HG03354 (cell line): ENCODE measurements around the gene PDZRN4.
"Not testable (repeated sequence)": the region's sequence is repeated elsewhere in the genome, so short reads cannot be mapped to it uniquely, and the experiment has no call there.

ENCODE experiments used
- ATAC-seq: cut with Tn5 transposase; IDR thresholded peaks from one replicate; pipeline ENCODE4 v1.9.1; 2021; ENCODE audit warnings: mild to moderate bottlenecking; ENCODE audit not compliant: unreplicated experiment, poor library complexity, severe bottlenecking

The PDZRN4 gene

GRCh38 chr12:41188058-41188840 lies at the start of gene PDZRN4:
Gene PDZRN4, plus strand, starts transcription at chr12:41188320.
- ATAC-seq: no peak

- no peak for ATAC-seq
Observed at GRCh38 chr12:41140117-41140516, 48.0 kb upstream of the PDZRN4 start.

DNA sequence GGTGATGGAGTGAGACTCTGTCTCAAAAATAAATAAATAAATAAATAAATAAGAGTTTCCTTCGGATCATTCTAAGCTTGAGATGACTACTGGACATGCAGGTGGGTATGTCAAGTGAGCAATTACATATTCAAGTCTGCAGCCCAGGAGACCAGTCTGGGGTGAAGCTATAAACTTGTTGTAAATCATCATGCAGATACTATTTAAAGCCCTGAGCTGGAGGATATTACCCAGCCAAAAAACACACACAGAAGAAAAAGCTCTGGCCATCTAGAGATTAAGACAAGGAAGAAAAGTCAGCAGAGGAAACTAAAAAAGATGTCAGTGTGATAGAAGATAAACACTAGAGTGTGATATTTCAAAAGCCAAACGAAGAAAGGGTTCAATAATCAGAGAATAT lies 47.0 kb upstream of the PDZRN4 start:
- ATAC-seq: no peak

DNA sequence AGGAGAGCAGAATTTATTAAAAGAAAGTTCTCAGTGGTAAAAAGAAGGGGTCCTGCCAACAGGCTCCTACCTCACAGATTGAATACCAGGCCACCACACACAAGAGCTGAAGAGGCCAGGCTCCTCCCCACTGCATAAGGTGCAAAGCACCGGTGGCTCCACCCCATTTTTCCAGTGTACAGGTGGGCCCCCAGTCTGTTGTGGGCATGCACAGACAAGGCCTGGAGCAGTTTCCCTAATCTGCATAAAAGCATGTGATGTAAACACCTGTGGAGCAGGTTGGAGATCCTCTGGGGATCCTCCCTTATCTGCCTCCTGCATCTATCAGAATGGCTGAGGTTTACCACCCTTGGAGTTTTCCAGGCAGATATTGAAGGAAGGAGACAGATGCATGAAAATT lies 45.7 kb upstream of the PDZRN4 start:
- no peak for ATAC-seq

DNA sequence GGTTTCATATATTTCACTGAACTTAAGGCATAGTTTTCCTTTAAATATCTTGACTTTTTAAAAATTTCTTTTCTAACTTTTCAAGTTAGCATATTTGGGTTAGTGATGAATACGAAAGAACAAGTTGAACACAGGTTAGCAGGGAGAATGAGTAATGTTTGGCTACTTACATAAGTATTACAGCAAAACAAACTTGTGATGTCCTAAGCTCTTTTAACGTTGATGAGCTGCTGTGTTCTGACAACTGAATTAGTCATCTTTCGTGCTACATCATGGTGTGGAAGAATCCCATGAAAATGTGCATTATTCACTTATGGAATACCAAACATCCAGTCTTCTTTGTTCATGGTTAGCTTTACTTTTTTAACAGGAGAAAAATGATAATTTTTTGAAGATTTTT lies 36.3 kb upstream of the PDZRN4 start:
- ATAC-seq: no peak

GRCh38 chr12:41162461-41162860 lies 25.7 kb upstream of the PDZRN4 start:
- no peak for ATAC-seq

DNA sequence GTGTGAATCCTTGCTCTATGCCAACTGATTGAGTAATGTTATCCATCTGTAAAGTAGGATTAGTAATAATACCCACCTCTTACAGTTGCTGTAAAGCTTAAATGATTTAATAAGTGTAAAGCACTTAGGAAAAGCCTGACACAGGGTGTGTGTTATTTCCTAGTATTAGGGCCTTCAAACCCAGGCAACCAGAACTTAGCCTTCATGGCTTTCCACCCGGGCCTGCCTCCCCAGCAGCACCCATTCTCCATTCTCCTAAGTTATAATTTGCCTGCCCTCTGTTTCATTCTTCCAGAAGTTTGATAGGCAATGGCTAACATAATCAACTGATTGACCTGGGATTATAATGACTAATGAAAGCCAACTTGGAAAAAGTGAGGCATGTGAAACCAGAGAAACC lies 20.4 kb upstream of the PDZRN4 start:
- ATAC-seq: no peak

GRCh38 chr12:41174602-41175001 lies 13.5 kb upstream of the PDZRN4 start:
- ATAC-seq: no peak

- ATAC-seq: not testable (repeated sequence)
Observed at GRCh38 chr12:41179507-41179906, 8.6 kb upstream of the PDZRN4 start.

- ATAC-seq: no peak
Observed at GRCh38 chr12:41184864-41185263, 3.3 kb upstream of the PDZRN4 start.

DNA sequence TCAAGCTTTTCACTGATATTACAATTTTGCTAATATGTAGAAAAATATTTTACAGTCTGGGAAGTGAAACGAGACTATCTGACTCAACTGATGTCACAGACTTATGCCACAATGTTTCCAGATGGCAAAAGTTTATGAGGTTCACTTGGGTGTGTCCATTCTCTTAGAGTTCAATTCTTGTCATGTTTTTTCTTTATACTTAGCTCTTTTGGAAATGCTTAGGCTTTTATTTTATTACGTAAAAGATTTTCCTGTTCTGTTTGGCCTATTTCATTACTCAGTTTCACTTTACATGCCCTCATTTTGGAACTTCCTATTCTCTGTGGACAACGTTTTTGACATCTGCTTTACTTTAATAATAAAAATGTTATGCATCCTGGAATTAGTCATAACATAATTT lies 2.1 kb upstream of the PDZRN4 start:
- ATAC-seq: no peak

- ATAC-seq: no peak
Observed at GRCh38 chr12:41188841-41189394, 798 bp downstream of the PDZRN4 start.

DNA sequence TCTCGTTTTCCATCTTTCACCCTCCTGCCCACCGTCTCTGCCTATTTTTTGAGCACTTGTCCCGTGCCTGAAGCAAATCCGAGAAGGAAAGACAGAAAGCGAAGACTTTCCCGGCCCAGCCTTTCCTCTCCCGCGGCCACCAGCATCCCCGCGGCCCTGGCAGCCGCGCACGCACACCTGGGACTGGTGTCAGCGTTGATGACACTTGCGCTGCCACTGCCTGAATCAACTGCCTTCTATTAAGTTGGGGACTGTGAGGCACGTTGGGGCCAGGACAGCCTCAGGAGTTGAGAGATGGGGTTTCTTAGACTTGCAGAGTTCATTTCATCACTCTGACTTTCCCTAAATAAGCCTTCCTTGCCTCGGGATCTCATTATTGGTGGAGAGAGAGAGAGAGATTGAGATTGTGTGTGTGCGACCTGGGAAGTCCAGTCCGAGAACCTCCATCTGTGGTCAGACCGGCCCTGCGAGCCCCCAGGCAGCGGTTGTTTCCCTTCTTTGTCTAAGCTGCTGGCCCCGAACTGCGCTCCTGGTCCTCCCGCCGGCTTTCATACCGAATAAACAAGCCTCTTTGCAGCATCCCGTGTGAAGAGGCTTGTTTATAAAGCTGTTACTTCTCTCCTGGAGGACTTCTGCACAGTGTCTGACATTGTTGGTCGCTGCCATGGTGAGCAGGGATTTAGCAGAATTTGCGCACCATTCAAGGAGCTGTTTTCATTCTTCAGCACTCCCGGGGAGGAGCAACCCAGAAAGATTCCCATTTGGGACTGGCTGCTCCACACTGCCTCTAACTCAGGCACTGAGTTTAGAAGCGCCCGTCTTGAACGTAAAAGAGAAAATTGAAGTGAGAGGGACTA lies 1.5 kb downstream of the PDZRN4 start:
- no peak for ATAC-seq

DNA sequence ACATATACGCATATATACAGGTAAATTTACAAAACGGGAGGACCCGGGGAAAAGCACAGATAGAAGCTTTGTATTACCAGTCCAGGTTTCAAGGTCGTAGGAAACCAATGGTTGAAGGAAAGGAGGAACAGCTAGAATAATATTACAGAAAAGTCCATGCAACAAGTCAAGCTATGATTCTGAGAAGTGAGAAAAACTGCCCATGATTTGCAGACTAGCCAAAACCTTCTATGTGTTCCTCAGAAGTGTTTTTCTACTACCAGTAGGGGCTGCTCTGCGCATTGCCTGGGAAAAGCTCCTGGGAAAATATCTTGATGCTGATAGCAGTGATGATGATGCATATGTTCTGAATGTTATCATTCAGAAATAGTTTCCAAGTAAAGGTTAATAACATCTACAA lies 2.2 kb downstream of the PDZRN4 start:
- ATAC-seq: no peak

- ATAC-seq: not testable (repeated sequence)
Observed at GRCh38 chr12:41191549-41191948, 3.4 kb downstream of the PDZRN4 start.

DNA sequence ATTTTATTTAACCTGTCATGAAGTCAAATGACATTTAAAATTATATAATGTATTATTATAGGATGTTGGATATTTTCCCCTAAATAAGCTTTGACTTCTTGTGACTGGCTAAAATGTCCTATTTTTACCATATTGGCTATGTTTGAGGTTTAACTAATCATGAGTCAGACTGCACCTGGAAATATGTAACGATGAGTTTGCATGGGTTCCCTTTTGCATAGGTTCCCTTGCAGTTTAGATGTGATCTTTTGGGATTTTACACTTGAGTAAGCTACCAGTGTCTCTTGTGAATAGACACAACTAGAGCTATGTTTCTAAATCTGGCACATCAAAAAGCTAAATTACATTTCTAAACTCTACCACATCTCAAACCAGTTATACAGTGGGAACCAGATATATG lies 5.2 kb downstream of the PDZRN4 start:
- ATAC-seq: no peak

DNA sequence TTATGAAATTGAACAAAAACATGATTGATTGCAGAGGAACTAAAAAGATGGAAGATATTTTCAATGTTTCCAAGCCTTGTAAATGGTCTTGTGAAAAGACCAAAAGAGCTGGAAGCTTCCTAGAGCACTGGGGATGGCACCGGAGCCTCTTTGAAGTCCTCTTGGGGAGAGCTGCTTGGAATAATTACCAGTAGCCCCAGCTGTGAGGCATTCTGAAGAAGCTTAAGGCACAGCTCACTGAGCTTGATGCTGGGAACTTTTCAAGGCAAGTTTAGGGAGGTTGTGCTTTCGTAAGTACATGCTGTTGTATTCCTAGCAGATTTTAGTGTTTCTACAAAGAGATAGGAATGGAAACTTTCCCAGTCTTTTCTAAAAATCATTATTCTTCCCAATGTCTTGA lies 13.9 kb downstream of the PDZRN4 start:
- no peak for ATAC-seq

- peak; percentile 56 for ATAC-seq
Observed at GRCh38 chr12:41205070-41205709, 17.1 kb downstream of the PDZRN4 start.

DNA sequence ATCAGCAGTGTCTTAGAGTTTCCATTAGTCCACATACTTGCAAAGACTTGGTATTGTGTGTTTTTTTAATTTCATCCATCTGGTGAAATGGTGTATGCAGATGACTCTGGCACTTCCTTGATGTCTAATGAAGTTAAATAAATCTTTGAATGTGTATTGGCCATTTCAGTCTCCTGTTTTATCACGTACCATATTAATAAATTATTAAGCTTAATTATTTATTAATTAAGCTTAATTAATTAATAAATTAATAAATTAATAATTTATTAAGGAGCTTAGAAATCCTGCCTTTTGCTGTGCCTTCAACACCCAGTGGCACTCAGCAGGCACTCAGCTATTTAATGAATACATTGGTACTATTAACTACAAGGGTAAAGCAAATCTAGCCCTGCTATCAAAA lies 18.2 kb downstream of the PDZRN4 start:
- ATAC-seq: no peak

DNA sequence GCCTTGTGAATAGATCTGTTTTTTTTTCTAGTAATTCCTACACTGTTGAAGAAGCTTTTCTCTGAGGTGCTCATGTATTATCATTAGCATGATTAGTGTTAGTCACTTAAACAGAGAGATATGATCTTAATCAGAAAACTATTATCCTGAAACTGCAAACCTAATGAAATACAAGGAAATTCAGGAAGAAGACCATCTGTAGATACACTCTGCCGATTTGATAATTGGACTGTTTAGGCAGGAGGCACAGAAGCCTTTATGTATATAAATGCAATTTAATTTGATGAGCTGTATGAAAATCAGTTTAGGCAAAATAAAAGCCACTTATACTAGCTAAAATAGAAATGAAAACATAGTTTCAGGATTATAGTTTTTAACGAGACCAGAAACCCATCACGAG lies 23.3 kb downstream of the PDZRN4 start:
- ATAC-seq: no peak
